Smooth muscle cell (in vitro differentiated cells): ENCODE data around the gene BABAM2. TPM values are rescaled to one million over a fixed set of nuclear protein-coding genes. Genes with fewer than 3 reads are reported as not detected.

Experiments
- DNase-seq: peaks from one replicate; lab custom pipeline; 2025; ENCODE audit not compliant: unreplicated experiment; lab: John Stamatoyannopoulos, UW
- H2AFZ ChIP-seq: fragments of 200-600 bp; sonication (generic); 2 replicates; pipeline ENCODE4 v1.6.0; 2016; ENCODE audit warnings: antibody characterized with exemption, low read depth, mild to moderate bottlenecking
- H3F3A ChIP-seq: fragments of 200-600 bp; sonication (generic); 2 replicates; pipeline ENCODE4 v1.6.0; 2017; ENCODE audit warnings: antibody characterized with exemption, low read depth
- H3K27ac ChIP-seq: fragments of 200-600 bp; sonication (generic); 2 replicates; pipeline ENCODE4 v1.5.1; 2016; ENCODE audit warnings: low read depth, mild to moderate bottlenecking
- H3K27me3 ChIP-seq: fragments of 200-600 bp; sonication (generic); 2 replicates; pipeline ENCODE4 v1.6.1; 2016; ENCODE audit warnings: low read depth, mild to moderate bottlenecking
- H3K36me3 ChIP-seq: fragments of 200-600 bp; sonication (generic); 2 replicates; pipeline ENCODE4 v1.5.1; 2016; ENCODE audit warnings: low read depth
- H3K4me1 ChIP-seq: fragments of 200-600 bp; sonication (generic); 2 replicates; pipeline ENCODE4 v1.5.1; 2016; ENCODE audit warnings: low read depth
- H3K4me2 ChIP-seq: fragments of 200-600 bp; sonication (generic); 2 replicates; pipeline ENCODE4 v1.6.0; 2016; ENCODE audit warnings: mild to moderate bottlenecking
- H3K4me3 ChIP-seq: fragments of 200-600 bp; sonication (generic); 2 replicates; pipeline ENCODE4 v1.5.1; 2016; ENCODE audit warnings: mild to moderate bottlenecking
- H3K79me2 ChIP-seq: fragments of 200-600 bp; sonication (generic); 2 replicates; pipeline ENCODE4 v1.6.0; 2016; ENCODE audit warnings: low read depth, mild to moderate bottlenecking
- H3K9ac ChIP-seq: fragments of 200-600 bp; sonication (generic); 2 replicates; pipeline ENCODE4 v1.6.0; 2016; ENCODE audit warnings: low read depth
- H3K9me3 ChIP-seq: fragments of 200-600 bp; sonication (generic); replicated peaks from 2 replicates; pipeline ENCODE4 v1.5.1; 2016; ENCODE audit warnings: low read depth
- H4K20me1 ChIP-seq: fragments of 200-600 bp; sonication (generic); 2 replicates; pipeline ENCODE4 v1.6.0; 2016; ENCODE audit warnings: low read depth
- CTCF ChIP-seq: fragments of 200-600 bp; sonication (generic); IDR thresholded peaks from 2 replicates; pipeline ENCODE4 v1.5.1; 2017; ENCODE audit warnings: borderline replicate concordance, mild to moderate bottlenecking, antibody characterized with exemption; ENCODE audit not compliant: insufficient read depth, poor library complexity, severe bottlenecking
- WGBS: methylation state at CpG from one replicate; pipeline ENCODE4 v1.1.7; 2016; ENCODE audit warnings: low lambda C conversion rate; 5-methylcytosine and 5-hydroxymethylcytosine counted together
- polyA plus RNA-seq: library from polyadenylated mRNA; unstranded; fragments of >200 nt; fragmentation: Nextera tagmentation; extraction: Ambion mirVana; gene quantifications from 2 replicates; pipeline ENCODE4 v1.2.1, GENCODE V29; 2016
- total RNA-seq: library from RNA; depleted of rRNA; stranded (reverse); fragments of >200 nt; gene quantifications from 2 replicates; pipeline ENCODE4 v1.2.3, GENCODE V29; 2014

BABAM2 gene
- total and polyA plus RNA-seq, 2 experiments from 2014 or later, result 26.5 to 29.1 TPM

DNA sequence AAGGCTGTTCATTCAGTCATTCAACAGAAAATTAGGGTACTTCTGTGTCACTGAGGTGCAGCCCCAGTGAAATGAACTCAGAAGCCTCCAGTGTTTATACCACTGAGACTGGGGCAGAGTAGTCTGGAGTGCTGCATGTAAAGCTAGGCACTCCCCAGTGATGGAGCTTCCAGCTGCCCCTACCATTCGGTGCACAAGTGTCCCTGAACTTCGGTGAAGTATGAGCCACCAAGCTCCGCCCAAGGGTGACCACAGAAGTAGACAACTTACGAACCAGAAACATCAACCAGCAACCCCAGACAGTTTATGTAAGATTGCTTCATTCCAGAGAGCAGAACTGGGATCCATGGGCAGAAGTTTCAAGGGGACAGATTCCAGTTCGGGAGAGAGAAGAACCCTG, 431.5 kb downstream of the BABAM2 start:
- H3K27me3 ChIP-seq, result no peaks in the 10 kb centered on the region
- H3K4me2 ChIP-seq, result no peak overlapping the region
- no peaks in the 10 kb centered on the region for H3K9me3 ChIP-seq
- peaks cover 41% of the 10 kb centered on the region for H3K4me1 ChIP-seq
- no peaks in the 10 kb centered on the region for H3K36me3 ChIP-seq
- no peaks in the 10 kb centered on the region for H4K20me1 ChIP-seq
- H3K79me2 ChIP-seq, result no peaks in the 10 kb centered on the region
- TF ChIP-seq CTCF, result no peak
- WGBS, result 58% methylated on average over 5 of the region's 5 CpGs
- H3K9ac ChIP-seq, result no peak overlapping the region
- no peaks in the 10 kb centered on the region for H3F3A ChIP-seq
- no peak overlapping the region for H3K4me3 ChIP-seq
- H2AFZ ChIP-seq, result no peak overlapping the region
- no peak for DNase-seq
- no peak overlapping the region for H3K27ac ChIP-seq

DNA sequence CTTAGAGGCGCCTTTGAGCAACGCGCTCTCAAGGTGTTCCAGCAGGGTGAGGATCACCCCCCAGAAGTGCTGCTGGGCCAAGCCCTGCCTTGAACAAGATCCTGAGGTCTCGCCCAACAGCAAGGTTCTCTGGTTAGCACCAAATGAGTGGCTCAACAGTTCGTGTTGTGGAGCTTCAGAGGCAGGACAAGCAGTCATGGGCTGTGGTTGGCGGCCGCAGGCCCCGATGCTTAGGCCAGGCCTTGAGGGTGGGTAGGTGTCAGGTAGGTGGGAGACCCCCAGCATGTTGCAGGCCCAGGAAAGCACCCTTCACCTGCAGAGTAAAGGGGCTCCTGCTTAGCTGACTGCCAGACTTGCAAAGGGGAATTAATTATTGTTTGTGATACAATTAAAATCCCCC, 431.9 kb downstream of the BABAM2 start:
- Histone ChIP-seq H3K36me3 (no peaks in the 10 kb centered on the region), H4K20me1 (no peaks in the 10 kb centered on the region), H3K4me2 (no peak overlapping the region), H3F3A (no peaks in the 10 kb centered on the region), H3K9ac (no peak overlapping the region), H3K4me3 (no peak overlapping the region), H3K27ac (no peak overlapping the region), H3K27me3 (no peaks in the 10 kb centered on the region), H3K9me3 (no peaks in the 10 kb centered on the region), H3K79me2 (no peaks in the 10 kb centered on the region), H3K4me1 (peaks cover 41% of the 10 kb centered on the region), H2AFZ (no peak overlapping the region)
- DNase-seq, result no peak
- WGBS, result 95% methylated on average over 8 of the region's 8 CpGs
- no peak for TF ChIP-seq CTCF

DNA sequence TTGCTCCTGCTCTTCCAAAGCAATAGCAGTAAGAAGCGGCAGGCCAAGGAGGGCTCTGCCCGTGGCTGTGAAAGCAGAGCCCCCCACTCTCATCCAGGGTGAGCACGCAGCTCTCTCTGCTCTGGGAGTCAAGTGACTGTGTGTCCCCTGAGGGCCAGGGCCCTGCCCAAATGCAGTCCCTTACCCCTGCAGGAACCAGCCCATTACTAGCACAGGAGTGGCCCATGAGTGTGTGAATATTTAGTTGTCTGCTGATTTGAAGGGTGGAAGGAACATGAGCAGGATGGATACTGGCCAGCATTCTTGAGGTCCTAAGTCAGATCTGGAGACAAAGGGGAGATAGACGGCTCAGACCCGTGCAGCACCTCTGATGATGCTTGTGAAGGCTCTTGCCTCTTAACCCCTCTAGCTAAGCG, 432.5 kb downstream of the BABAM2 start:
- Histone ChIP-seq H3K4me1 (peaks cover 41% of the 10 kb centered on the region), H2AFZ (no peak overlapping the region), H3K36me3 (no peaks in the 10 kb centered on the region), H3K79me2 (no peaks in the 10 kb centered on the region), H3K27ac (no peak overlapping the region), H3K4me3 (no peak overlapping the region), H4K20me1 (no peaks in the 10 kb centered on the region), H3K9me3 (no peaks in the 10 kb centered on the region), H3K4me2 (no peak overlapping the region), H3K27me3 (no peaks in the 10 kb centered on the region), H3F3A (no peaks in the 10 kb centered on the region), H3K9ac (no peak overlapping the region)
- no peak for DNase-seq
- no peak for TF ChIP-seq CTCF
- 76% methylated on average over 6 of the region's 6 CpGs for WGBS

GRCh38 chr2:28325173-28325566, 434.6 kb downstream of the BABAM2 start:
- Histone ChIP-seq H3F3A (peaks cover 4% of the 10 kb centered on the region), H3K9me3 (no peaks in the 10 kb centered on the region), H3K79me2 (no peaks in the 10 kb centered on the region), H4K20me1 (no peaks in the 10 kb centered on the region), H3K27ac (no peak overlapping the region), H3K36me3 (no peaks in the 10 kb centered on the region), H3K4me1 (peaks cover 24% of the 10 kb centered on the region), H3K9ac (no peak overlapping the region), H3K4me3 (no peak overlapping the region), H3K4me2 (no peak overlapping the region), H2AFZ (no peak overlapping the region), H3K27me3 (no peaks in the 10 kb centered on the region)
- DNase-seq, result no peak
- TF ChIP-seq CTCF, result no peak
- 85% methylated on average over 5 of the region's 5 CpGs for WGBS
